Upper lobe of right lung (tissue), 1 donor: Measurements from ENCODE around the gene STEAP1. TPM values are rescaled to one million over a fixed set of nuclear protein-coding genes. Genes with fewer than 3 reads are reported as not detected.

Experiments used
- ATAC-seq: fragments of 200-7000 bp; cut with Tn5 transposase; one replicate; pipeline ENCODE4 v1.9.1; 2020; ENCODE audit warnings: mild to moderate bottlenecking, moderate library complexity
- DNase-seq: peaks from one replicate; pipeline ENCODE4 v3.0.0-alpha.2; 2020
- H3K27ac ChIP-seq: fragments of 200-600 bp; one replicate; pipeline ENCODE4 v1.8.0; 2022
- H3K27me3 ChIP-seq: fragments of 200-600 bp; one replicate; pipeline ENCODE4 v1.8.0; 2022; ENCODE audit warnings: mild to moderate bottlenecking
- H3K36me3 ChIP-seq: fragments of 200-600 bp; one replicate; pipeline ENCODE4 v1.8.0; 2022
- H3K4me1 ChIP-seq: fragments of 200-600 bp; one replicate; pipeline ENCODE4 v1.8.0; 2022
- H3K4me3 ChIP-seq: fragments of 200-600 bp; one replicate; pipeline ENCODE4 v1.8.0; 2022; ENCODE audit warnings: mild to moderate bottlenecking
- H3K9me3 ChIP-seq: fragments of 200-600 bp; one replicate; pipeline ENCODE4 v1.8.0; 2022
- CTCF ChIP-seq: fragments of 200-600 bp; IDR thresholded peaks from one replicate; pipeline ENCODE4 v1.8.0; 2022; ENCODE audit warnings: antibody characterized with exemption
- intact Hi-C: fragments of 100-400 bp; cut with DNase I; formaldehyde crosslinking; loops from one replicate; pipeline ENCODE4 v1.11.0; 2022
- total RNA-seq: library from RNA; stranded (reverse); fragmentation: NEBNext Ultra II Directional; extraction: Animal tissue kit (Norgen Biotek cat#: 25700); gene quantifications from one replicate; pipeline ENCODE4 v1.2.1, GENCODE V29; 2021
- donor health status: DM: no; HTN: yes; CAD: no; lungs with severe emphysema.

Gene STEAP1
- total RNA-seq, 1 donor from 2014 or later, result 5.7 TPM

- peaks cover 16% of the 10 kb centered on the region for H3K27me3 ChIP-seq
- H3K27ac ChIP-seq, result no peak overlapping the region
- intact Hi-C loops, result no loop called here
- no peak overlapping the region for H3K4me3 ChIP-seq
- H3K4me1 ChIP-seq, result no peaks in the 10 kb centered on the region
- ATAC-seq, result no peak
- H3K36me3 ChIP-seq, result no peaks in the 10 kb centered on the region
- no peaks in the 10 kb centered on the region for H3K9me3 ChIP-seq
- DNase-seq, result no peak
- TF ChIP-seq CTCF, result no peak
Observed at GRCh38 chr7:90207956-90208355, 53.7 kb downstream of the STEAP1 start.

- no peak overlapping the region for H3K4me3 ChIP-seq
- H3K27ac ChIP-seq, result peak overlapping the region; percentile 87
- ATAC-seq, result no peak
- no peaks in the 10 kb centered on the region for H3K36me3 ChIP-seq
- no peak for DNase-seq
- no peaks in the 10 kb centered on the region for H3K9me3 ChIP-seq
- peaks cover 16% of the 10 kb centered on the region for H3K27me3 ChIP-seq
- H3K4me1 ChIP-seq, result no peaks in the 10 kb centered on the region
- intact Hi-C loops, result no loop called here
- no peak for TF ChIP-seq CTCF
Observed at GRCh38 chr7:90209776-90210175, 55.5 kb downstream of the STEAP1 start.

- Histone ChIP-seq H3K4me3 (peak overlapping the region; percentile 61), H3K4me1 (no peaks in the 10 kb centered on the region), H3K9me3 (no peaks in the 10 kb centered on the region), H3K36me3 (no peaks in the 10 kb centered on the region), H3K27me3 (peaks cover 16% of the 10 kb centered on the region), H3K27ac (peak overlapping the region; percentile 87)
- DNase-seq, result no peak
- intact Hi-C loops, result no loop called here
- no peak for TF ChIP-seq CTCF
- no peak for ATAC-seq
Observed at GRCh38 chr7:90210475-90210874, 56.2 kb downstream of the STEAP1 start.

GRCh38 chr7:90210981-90211380 is 56.7 kb downstream of the STEAP1 start:
- Histone ChIP-seq H3K27ac (peak overlapping the region; percentile 87), H3K9me3 (no peaks in the 10 kb centered on the region), H3K4me1 (no peaks in the 10 kb centered on the region), H3K4me3 (peak overlapping the region; percentile 61), H3K36me3 (no peaks in the 10 kb centered on the region), H3K27me3 (peaks cover 16% of the 10 kb centered on the region)
- ATAC-seq (no peak), DNase-seq (no peak)
- intact Hi-C loops, result no loop called here
- no peak for TF ChIP-seq CTCF

GRCh38 chr7:90211391-90212148 is 57.3 kb downstream of the STEAP1 start, which contains the start of gene STEAP2:
TSS of gene STEAP2 (plus strand) at chr7:90211740. CDS start at chr7:90225083, 13,343 bp downstream.
- intact Hi-C loops, result no loop called here
- Histone ChIP-seq H3K27ac (peak within 1 kb of the TSS; percentile 87), H3K4me1 (no peaks in the 10 kb centered on the region), H3K9me3 (no peaks in the 10 kb centered on the region), H3K4me3 (peak within 1 kb of the TSS; percentile 61), H3K27me3 (peaks cover 16% of the 10 kb centered on the region), H3K36me3 (no peaks in the 10 kb centered on the region)
- DNase-seq (peak; percentile 91), ATAC-seq (peak; percentile 99)
- TF ChIP-seq CTCF, result peak; percentile 55
